HepG2 (cell line): ENCODE measurements around the gene REPIN1. TPM values are rescaled to one million over a fixed set of nuclear protein-coding genes. Genes with fewer than 3 reads are reported as not detected.
A peak's percentile ranks its signal among the peaks of the same experiment; 100 is the strongest.

Experiments
- CENPT ChIP-seq: sonication (generic); formaldehyde crosslinking; IDR thresholded peaks from 2 replicates; pipeline ENCODE4 v1.8.0; 2022; ENCODE audit warnings: low read depth, mild to moderate bottlenecking, moderate library complexity, missing genetic modification reagents
- DNMT1 ChIP-seq: sonication (generic); formaldehyde crosslinking; IDR thresholded peaks from 2 replicates; pipeline ENCODE4 v1.5.1; 2020; ENCODE audit warnings: mild to moderate bottlenecking, missing genetic modification reagents
- DR1 ChIP-seq: sonication (generic); formaldehyde crosslinking; IDR thresholded peaks from 2 replicates; pipeline ENCODE4 v1.8.0; 2021; ENCODE audit warnings: mild to moderate bottlenecking, missing genetic modification reagents, inconsistent platforms
- HNRNPL ChIP-seq: fragments of 200-400 bp; formaldehyde crosslinking; IDR thresholded peaks from 2 replicates; pipeline ENCODE4 v1.6.1; 2017; ENCODE audit warnings: mild to moderate bottlenecking, low read depth, low read length
- KLF11 ChIP-seq: IDR thresholded peaks from 2 replicates; pipeline ENCODE4 v1.6.1; 2016; ENCODE audit warnings: missing compliant biosample characterization
- MAFK ChIP-seq, 2 experiments: IDR thresholded peaks in 1 of 2; conservative IDR thresholded peaks in 1 of 2; 2 replicates each; pipeline ENCODE4 v1.6.1; 2011; ENCODE audit warnings: improper control_type of control experiment in 2 of 2, low read length in 2 of 2
- MBNL3 ChIP-seq: fragments of 250-450 bp; sonication (Bioruptor Pico); conservative IDR thresholded peaks from 2 replicates; pipeline ENCODE4 v1.8.0; 2022; ENCODE audit warnings: mild to moderate bottlenecking, inconsistent platforms
- NCOA1 ChIP-seq: sonication (generic); formaldehyde crosslinking; IDR thresholded peaks from 2 replicates; pipeline ENCODE4 v1.9.0; 2021; ENCODE audit warnings: missing genetic modification reagents
- PAWR ChIP-seq: sonication (generic); formaldehyde crosslinking; IDR thresholded peaks from 2 replicates; pipeline ENCODE4 v1.4.0; 2020; ENCODE audit warnings: missing genetic modification reagents, mild to moderate bottlenecking, borderline replicate concordance
- POLR2AphosphoS5 ChIP-seq: IDR thresholded peaks from 2 replicates; pipeline ENCODE4 v1.6.1; 2012; ENCODE audit warnings: low read depth, low read length
- PRPF4 ChIP-seq: fragments of 200-400 bp; formaldehyde crosslinking; IDR thresholded peaks from 2 replicates; pipeline ENCODE4 v1.6.1; 2016; ENCODE audit warnings: low read length, low read depth; ENCODE audit not compliant: poor library complexity, severe bottlenecking
- SAP130 ChIP-seq: IDR thresholded peaks from 2 replicates; pipeline ENCODE4 v1.6.1; 2016; ENCODE audit warnings: low read depth
- SOX6 ChIP-seq, 2 experiments: fragments of 450-650 bp in 1 of 2; sonication (generic) in 1 of 2; formaldehyde crosslinking in 1 of 2; IDR thresholded peaks; 2 replicates each; pipeline versions ENCODE4 v1.4.0 to v1.6.1; 2017 to 2020; ENCODE audit warnings: antibody characterized with exemption in 1 of 2, mild to moderate bottlenecking in 1 of 2, missing genetic modification reagents in 1 of 2
- ZNF552 ChIP-seq: sonication (generic); formaldehyde crosslinking; IDR thresholded peaks from 2 replicates; pipeline ENCODE4 v1.9.0; 2022; ENCODE audit warnings: missing genetic modification reagents, mild to moderate bottlenecking, borderline replicate concordance
- ZNF839 ChIP-seq: sonication (generic); formaldehyde crosslinking; IDR thresholded peaks from 2 replicates; pipeline ENCODE4 v1.4.0; 2020; ENCODE audit warnings: missing genetic modification reagents, mild to moderate bottlenecking, borderline replicate concordance
- polyA plus RNA-seq, 8 experiments: library from polyadenylated mRNA; depleted of rRNA in 3 of 8; stranded (reverse) in 7 of 8; unstranded in 1 of 8; fragments of >200 nt; fragmentation: Illumina TruSeq in 4 of 8; extraction: Trizol in 4 of 8; gene quantifications; 2 replicates each; pipeline versions ENCODE4 v1.2.1 to v1.2.3, GENCODE V29; 2011 to 2016; ENCODE audit warnings: low read depth in 4 of 8, missing spikeins in 1 of 8, mixed read lengths in 1 of 8; ENCODE audit not compliant: insufficient read depth in 1 of 8
- total RNA-seq, 5 experiments: library from RNA; depleted of rRNA; stranded (reverse); fragments of >200 nt; fragmentation: Illumina TruSeq; extraction: Trizol; gene quantifications; 2 replicates each; pipeline ENCODE4 v1.2.3, GENCODE V29; 2016; ENCODE audit warnings: low read depth in 1 of 5
- TF ChIP-seq, protein P1 (sequence below): sonication (generic); formaldehyde crosslinking; IDR thresholded peaks from 2 replicates; pipeline ENCODE4 v1.5.1; 2020; ENCODE audit warnings: mild to moderate bottlenecking, missing genetic modification reagents, borderline replicate concordance
- TF ChIP-seq, protein P2 (sequence below): sonication (generic); formaldehyde crosslinking; conservative IDR thresholded peaks from 2 replicates; pipeline ENCODE4 v1.4.0; 2020; ENCODE audit warnings: missing genetic modification reagents
- TF ChIP-seq, protein P3 (sequence below): sonication (generic); formaldehyde crosslinking; IDR thresholded peaks from 2 replicates; pipeline ENCODE4 v1.4.0; 2020; ENCODE audit warnings: missing genetic modification reagents
- TF ChIP-seq, protein P4 (sequence below): sonication (generic); formaldehyde crosslinking; IDR thresholded peaks from 2 replicates; pipeline ENCODE4 v1.8.1; 2023; ENCODE audit warnings: mild to moderate bottlenecking, missing genetic modification reagents
- TF ChIP-seq, protein P5 (sequence below): sonication (generic); formaldehyde crosslinking; IDR thresholded peaks from 2 replicates; pipeline ENCODE4 v1.8.0; 2022; ENCODE audit warnings: missing genetic modification reagents, low read depth, mild to moderate bottlenecking, borderline replicate concordance

Gene REPIN1
- total and polyA plus RNA-seq, 2 of the 13 experiments (the other 11 are each of a cell fraction or from before 2014, with no cell fraction given): 69.9 to 108 TPM

DNA sequence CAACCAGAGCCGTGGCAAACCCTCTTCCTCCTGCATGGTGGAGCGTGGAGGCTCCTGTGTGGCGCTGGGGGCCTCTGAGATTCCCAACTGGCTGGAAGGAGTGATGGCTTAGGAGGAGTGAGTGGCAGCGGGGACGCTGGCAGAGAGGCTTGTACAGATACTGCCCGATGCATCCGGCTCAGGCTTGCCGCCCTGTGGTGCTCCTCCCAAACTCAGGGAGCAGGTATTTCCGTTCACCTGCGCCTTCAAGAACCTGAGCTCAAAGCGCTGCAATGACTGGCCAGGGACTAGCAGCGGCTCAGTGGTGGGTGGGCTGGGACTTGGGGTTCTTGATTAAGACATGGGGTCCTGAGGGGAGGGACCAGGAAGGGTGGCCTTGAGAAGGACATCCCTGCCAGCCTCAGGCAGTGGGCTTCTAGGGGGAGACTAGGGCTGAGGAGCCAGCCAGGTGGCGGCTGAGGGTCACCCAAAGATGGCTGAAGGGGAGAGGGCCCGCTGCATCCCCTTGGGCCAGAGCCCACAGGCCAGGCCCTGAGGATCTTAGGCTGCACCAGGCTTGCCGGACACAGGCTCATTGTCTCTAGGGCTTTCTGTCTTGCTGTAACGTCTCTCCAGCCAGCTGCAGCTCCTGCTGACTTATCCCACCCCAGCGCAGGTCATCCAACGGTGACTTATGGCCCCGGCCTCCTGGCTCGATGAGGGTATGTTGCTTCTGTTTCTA is 13.7 kb downstream of the REPIN1 start (continued):
- TF ChIP-seq, protein P1, sequence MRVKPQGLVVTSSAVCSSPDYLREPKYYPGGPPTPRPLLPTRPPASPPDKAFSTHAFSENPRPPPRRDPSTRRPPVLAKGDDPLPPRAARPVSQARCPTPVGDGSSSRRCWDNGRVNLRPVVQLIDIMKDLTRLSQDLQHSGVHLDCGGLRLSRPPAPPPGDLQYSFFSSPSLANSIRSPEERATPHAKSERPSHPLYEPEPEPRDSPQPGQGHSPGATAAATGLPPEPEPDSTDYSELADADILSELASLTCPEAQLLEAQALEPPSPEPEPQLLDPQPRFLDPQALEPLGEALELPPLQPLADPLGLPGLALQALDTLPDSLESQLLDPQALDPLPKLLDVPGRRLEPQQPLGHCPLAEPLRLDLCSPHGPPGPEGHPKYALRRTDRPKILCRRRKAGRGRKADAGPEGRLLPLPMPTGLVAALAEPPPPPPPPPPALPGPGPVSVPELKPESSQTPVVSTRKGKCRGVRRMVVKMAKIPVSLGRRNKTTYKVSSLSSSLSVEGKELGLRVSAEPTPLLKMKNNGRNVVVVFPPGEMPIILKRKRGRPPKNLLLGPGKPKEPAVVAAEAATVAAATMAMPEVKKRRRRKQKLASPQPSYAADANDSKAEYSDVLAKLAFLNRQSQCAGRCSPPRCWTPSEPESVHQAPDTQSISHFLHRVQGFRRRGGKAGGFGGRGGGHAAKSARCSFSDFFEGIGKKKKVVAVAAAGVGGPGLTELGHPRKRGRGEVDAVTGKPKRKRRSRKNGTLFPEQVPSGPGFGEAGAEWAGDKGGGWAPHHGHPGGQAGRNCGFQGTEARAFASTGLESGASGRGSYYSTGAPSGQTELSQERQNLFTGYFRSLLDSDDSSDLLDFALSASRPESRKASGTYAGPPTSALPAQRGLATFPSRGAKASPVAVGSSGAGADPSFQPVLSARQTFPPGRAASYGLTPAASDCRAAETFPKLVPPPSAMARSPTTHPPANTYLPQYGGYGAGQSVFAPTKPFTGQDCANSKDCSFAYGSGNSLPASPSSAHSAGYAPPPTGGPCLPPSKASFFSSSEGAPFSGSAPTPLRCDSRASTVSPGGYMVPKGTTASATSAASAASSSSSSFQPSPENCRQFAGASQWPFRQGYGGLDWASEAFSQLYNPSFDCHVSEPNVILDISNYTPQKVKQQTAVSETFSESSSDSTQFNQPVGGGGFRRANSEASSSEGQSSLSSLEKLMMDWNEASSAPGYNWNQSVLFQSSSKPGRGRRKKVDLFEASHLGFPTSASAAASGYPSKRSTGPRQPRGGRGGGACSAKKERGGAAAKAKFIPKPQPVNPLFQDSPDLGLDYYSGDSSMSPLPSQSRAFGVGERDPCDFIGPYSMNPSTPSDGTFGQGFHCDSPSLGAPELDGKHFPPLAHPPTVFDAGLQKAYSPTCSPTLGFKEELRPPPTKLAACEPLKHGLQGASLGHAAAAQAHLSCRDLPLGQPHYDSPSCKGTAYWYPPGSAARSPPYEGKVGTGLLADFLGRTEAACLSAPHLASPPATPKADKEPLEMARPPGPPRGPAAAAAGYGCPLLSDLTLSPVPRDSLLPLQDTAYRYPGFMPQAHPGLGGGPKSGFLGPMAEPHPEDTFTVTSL (CRISPR knock-in tag): no peak
- TF ChIP-seq, protein P2, sequence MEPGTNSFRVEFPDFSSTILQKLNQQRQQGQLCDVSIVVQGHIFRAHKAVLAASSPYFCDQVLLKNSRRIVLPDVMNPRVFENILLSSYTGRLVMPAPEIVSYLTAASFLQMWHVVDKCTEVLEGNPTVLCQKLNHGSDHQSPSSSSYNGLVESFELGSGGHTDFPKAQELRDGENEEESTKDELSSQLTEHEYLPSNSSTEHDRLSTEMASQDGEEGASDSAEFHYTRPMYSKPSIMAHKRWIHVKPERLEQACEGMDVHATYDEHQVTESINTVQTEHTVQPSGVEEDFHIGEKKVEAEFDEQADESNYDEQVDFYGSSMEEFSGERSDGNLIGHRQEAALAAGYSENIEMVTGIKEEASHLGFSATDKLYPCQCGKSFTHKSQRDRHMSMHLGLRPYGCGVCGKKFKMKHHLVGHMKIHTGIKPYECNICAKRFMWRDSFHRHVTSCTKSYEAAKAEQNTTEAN (CRISPR knock-in tag): no peak
- TF ChIP-seq ZNF552 (CRISPR knock-in tag): no peak
- TF ChIP-seq SOX6 (IDR thresholded peaks at IDR 0.05): no peak
- no peak for TF ChIP-seq SOX6 (CRISPR knock-in tag; IDR thresholded peaks at IDR 0.05)
- 0 out of 2 replicates have a peak, but pooled peaks have one; percentile 11 for TF ChIP-seq NCOA1
- TF ChIP-seq DNMT1 (CRISPR knock-in tag): no peak
- TF ChIP-seq HNRNPL: peak; percentile 72; the same call in 1 of the 2 replicates
- TF ChIP-seq, protein P3, sequence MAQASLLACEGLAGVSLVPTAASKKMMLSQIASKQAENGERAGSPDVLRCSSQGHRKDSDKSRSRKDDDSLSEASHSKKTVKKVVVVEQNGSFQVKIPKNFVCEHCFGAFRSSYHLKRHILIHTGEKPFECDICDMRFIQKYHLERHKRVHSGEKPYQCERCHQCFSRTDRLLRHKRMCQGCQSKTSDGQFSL: no peak
- TF ChIP-seq MAFK (conservative IDR thresholded peaks at IDR 0.05 in 1 of 2, IDR thresholded peaks at IDR 0.05 in 1 of 2; ENCODE audit: low read length in 2 of 2): no peak
- no peak for TF ChIP-seq CENPT
- TF ChIP-seq, protein P4, sequence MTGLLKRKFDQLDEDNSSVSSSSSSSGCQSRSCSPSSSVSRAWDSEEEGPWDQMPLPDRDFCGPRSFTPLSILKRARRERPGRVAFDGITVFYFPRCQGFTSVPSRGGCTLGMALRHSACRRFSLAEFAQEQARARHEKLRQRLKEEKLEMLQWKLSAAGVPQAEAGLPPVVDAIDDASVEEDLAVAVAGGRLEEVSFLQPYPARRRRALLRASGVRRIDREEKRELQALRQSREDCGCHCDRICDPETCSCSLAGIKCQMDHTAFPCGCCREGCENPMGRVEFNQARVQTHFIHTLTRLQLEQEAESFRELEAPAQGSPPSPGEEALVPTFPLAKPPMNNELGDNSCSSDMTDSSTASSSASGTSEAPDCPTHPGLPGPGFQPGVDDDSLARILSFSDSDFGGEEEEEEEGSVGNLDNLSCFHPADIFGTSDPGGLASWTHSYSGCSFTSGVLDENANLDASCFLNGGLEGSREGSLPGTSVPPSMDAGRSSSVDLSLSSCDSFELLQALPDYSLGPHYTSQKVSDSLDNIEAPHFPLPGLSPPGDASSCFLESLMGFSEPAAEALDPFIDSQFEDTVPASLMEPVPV (CRISPR knock-in tag): no peak
- no peak for TF ChIP-seq POLR2AphosphoS5
- no peak for TF ChIP-seq ZNF839 (CRISPR knock-in tag)
- TF ChIP-seq PAWR (CRISPR knock-in tag): no peak
- TF ChIP-seq KLF11 (CRISPR knock-in tag): no peak
- TF ChIP-seq MBNL3 (CRISPR knock-in tag): no peak
- TF ChIP-seq, protein P5, sequence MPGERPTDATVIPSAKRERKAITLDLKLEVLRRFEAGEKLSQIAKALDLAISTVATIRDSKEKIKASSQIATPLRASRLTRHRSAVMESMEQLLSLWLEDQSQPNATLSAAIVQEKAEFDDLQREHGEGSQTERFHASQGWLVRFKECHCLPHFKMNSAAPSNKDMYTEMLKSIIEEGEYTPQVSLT (CRISPR knock-in tag): no peak
- no peak for TF ChIP-seq DR1 (CRISPR knock-in tag)
- peak; percentile 24; the same call in 1 of the 2 replicates for TF ChIP-seq SAP130 (CRISPR knock-in tag)
- TF ChIP-seq PRPF4: peak; percentile 53
